Endometrial microvascular endothelial cells (primary cell): ENCODE results near the gene SEMA3G. TPM values are rescaled to one million over a fixed set of nuclear protein-coding genes. Genes with fewer than 3 reads are reported as not detected.

ENCODE experiments used
- in situ Hi-C: cut with HindIII; loops from 2 replicates; pipeline ENCODE4 v1.10.0; 2017; ENCODE audit warnings: low sequenced_read_pairs, low pct_unique_long_range_greater_than_20kb; ENCODE audit errors: inconsistent ontology term
- total RNA-seq: library from RNA; depleted of rRNA; stranded (reverse); fragments of >200 nt; gene quantifications from one replicate; pipeline ENCODE4 v1.2.3, GENCODE V29; 2015; ENCODE audit errors: inconsistent ontology term

SEMA3G gene
- total RNA-seq, 1 donor from 2014 or later = 2.2 TPM

DNA sequence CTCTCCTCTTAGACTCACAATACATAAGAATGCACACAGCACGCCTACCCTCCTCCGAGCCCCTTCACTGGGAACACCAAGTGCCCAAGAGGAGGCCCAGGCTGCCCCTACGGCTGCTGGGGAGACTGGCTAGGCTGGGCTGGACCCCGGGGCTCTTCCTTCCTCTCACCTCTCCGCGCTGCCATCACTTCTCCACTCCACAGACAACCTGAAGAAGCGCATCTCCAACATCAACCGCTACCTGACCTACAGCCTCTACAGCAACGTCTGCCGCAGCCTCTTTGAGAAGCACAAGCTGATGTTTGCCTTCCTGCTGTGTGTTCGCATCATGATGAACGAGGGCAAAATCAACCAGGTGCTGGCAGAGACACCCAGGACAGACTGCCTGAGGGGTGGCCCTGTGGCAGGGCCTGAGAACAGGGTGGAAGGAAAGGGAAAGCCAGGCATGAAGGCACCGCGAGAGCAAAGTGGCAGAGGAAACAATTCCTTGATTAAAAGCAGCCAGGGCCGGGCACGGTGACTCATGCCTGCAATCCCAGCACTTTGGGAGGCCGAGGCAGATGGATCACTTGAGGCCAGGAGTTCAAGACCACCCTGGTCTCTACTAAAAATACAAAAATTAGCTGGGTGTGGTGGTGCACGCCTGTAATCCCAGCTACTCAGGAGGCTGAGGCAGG, 51.6 kb downstream of the SEMA3G start:
- in situ Hi-C loops = no loop called here

- in situ Hi-C loops = no loop called here
These were observed 52.5 kb downstream of the SEMA3G start for GRCh38 chr3:52392216-52392930.

DNA sequence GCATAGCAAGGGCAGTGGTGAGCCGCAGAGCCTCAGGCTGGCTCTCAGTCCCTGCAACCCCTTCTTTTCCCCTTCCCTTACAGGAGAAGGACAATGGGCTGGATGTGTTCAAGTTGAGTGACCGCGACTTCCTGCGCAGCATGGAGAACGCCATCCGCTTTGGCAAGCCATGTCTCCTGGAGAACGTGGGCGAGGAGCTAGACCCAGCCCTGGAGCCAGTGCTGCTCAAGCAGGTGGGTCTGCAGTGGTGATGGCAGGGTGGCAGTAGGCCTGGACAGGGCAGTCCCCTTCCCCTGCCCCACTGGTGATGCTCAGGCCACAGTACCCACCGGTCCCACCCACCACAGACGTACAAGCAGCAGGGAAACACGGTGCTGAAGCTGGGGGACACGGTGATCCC, 53.8 kb downstream of the SEMA3G start:
- in situ Hi-C loops = no loop called here

DNA sequence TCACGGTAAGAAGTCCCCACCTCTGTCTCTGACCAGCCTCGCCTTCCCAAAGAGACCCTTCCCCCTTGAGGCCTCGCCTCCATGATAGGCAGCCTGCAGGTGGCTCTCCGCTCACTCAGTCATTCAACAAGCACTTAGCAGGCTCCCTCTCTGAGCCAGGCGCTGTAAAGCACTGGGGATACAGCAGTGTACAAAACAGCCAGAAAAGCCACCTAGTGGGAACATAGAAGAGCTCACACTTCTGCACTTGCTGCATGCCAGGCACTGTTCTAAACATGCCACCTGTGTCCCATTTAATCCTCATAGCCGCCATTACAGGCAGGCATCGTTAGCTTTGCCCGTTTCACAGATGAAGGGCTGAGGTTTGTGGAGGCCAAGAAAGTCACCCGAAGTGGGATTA, 56.0 kb downstream of the SEMA3G start:
- in situ Hi-C loops = no loop called here

DNA sequence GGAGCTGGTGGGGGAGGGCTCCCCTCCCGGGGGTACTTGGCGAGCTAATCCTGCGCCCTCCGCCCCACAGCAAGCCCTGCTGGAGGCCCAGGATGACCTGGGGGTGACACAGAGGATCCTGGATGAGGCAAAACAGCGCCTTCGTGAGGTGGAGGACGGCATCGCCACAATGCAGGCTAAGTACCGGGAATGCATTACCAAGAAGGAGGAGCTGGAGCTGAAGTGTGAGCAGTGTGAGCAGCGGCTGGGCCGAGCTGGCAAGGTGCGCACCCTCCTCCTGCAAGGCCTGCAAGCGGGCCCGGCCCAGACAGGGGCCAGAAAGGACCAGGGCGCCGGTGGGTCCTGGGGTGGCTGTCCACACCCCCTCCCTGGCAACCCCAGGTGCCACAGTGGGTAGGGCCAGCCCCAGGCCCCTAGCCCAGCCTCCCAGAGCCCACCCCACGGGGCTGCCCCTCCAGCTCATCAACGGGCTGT, 56.5 kb downstream of the SEMA3G start:
- in situ Hi-C loops = no loop called here

DNA sequence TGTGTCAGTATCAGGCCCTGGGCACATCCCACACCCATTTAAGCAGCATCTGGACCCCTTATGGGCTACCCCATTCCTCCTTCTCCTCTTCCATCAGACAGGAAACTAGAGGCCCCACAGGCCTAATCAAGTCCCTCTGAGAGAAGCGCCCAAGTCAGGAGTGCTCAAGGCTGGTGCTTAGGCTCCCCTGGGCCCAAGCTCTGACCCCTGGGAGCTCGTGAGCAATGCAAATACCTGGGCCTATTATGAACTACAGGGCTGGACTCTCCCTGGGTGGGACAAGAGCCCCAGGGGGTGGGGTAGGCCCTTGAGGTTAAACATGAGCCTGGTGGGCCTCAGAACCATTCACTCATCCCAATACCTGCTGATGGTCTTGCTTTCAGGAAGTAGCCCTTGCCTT, 57.4 kb downstream of the SEMA3G start:
- in situ Hi-C loops = no loop called here

GRCh38 chr3:52385157-52385556, 59.7 kb downstream of the SEMA3G start:
- in situ Hi-C loops = no loop called here

DNA sequence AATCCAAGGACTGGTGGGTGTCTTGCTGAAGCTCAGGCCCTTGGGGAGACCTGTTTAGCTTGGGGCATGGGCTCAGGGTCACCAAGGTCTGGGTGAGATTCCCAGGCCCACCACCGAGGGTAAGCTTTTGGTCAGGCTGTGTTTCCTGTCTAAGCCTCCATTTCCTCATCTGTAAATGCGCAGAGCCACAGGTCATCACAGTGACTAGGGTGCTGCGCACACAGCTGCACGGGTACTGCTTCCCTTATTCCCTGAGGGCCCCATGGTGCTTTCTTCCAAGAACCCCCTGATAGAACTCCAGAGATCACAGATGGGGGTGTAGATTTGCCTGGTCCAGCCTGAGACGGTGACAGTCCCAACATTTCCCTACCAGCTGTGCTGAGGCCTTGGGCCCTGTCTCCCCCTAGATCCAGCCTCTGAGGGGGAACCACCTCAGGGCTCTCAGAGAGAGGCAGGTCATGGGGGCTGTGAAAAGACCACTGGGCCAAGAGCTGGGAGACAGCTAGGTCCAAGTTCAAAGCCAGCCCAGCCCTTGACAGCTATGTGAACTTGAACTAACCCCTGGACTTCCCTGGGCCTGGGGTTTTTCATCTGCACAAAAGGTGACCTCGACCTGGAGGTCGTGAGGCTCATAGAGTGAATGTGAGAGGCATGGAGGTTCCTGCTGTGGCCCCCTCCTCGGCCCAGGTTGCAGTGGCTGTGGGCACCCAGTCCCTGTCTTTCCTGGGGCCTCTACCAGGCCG, 60.7 kb downstream of the SEMA3G start:
- in situ Hi-C loops = no loop called here

- in situ Hi-C loops = no loop called here
These were observed 61.5 kb downstream of the SEMA3G start for GRCh38 chr3:52383446-52383845.

Other genes with a start within 250 kb of the SEMA3G start
- 61.7 TPM for gene ALAS1, start 246.9 kb downstream of the SEMA3G start, total RNA-seq
- gene TLR9, start 219.5 kb downstream of the SEMA3G start, total RNA-seq = not detected
- gene TWF2, start 205.9 kb downstream of the SEMA3G start, total RNA-seq = 185 TPM
- gene PPM1M, start 199.3 kb downstream of the SEMA3G start, total RNA-seq = 15.2 TPM
- 60.1 TPM for gene WDR82, start 166.5 kb downstream of the SEMA3G start, total RNA-seq
- gene GLYCTK, start 157.3 kb downstream of the SEMA3G start, total RNA-seq = 22.5 TPM
- 2.1 TPM for gene DNAH1, start 128.8 kb downstream of the SEMA3G start, total RNA-seq
- 92.5 TPM for gene BAP1, start 35.1 kb downstream of the SEMA3G start, total RNA-seq
- gene PHF7, start 34.4 kb downstream of the SEMA3G start, total RNA-seq = 3.6 TPM
- not detected for gene TNNC1, start 8.9 kb upstream of the SEMA3G start, total RNA-seq
- 30.7 TPM for gene NISCH, start 10.5 kb upstream of the SEMA3G start, total RNA-seq
- gene STAB1, start 50.2 kb upstream of the SEMA3G start, total RNA-seq = 259 TPM
- 70.2 TPM for gene NT5DC2, start 88.8 kb upstream of the SEMA3G start, total RNA-seq
- gene UQCC5, start 91.5 kb upstream of the SEMA3G start, total RNA-seq = 0.84 TPM
- gene PBRM1, start 240.8 kb upstream of the SEMA3G start, total RNA-seq = 50.3 TPM
- 93.8 TPM for gene GNL3, start 240.9 kb upstream of the SEMA3G start, total RNA-seq